Measurements from ENCODE around the gene SHC1.

The SHC1 gene

GRCh38 chr1:154973344-154974101, 3.0 kb upstream of the SHC1 start:
- peak; percentile 81 to 92 for DNase-seq (ENCODE audit: low read depth in 2 of 2)

- DNase-seq (ENCODE audit: low read depth in 2 of 2): no peak
These were observed 2.2 kb upstream of the SHC1 start for GRCh38 chr1:154972517-154973343.

- DNase-seq (ENCODE audit: low read depth in 2 of 2): no peak
These were observed 1.6 kb upstream of the SHC1 start for GRCh38 chr1:154972213-154972516.

GRCh38 chr1:154971341-154971998, 923 bp upstream of the SHC1 start:
- no peak for DNase-seq (ENCODE audit: low read depth in 2 of 2)

- no peak for DNase-seq (ENCODE audit: low read depth in 2 of 2)
These were observed 591 bp downstream of the SHC1 start for GRCh38 chr1:154969860-154970452.

GRCh38 chr1:154969246-154969645, 1.3 kb downstream of the SHC1 start:
- DNase-seq (ENCODE audit: low read depth in 2 of 2): no peak

- no peak for DNase-seq (ENCODE audit: low read depth in 2 of 2)
These were observed 1.8 kb downstream of the SHC1 start for GRCh38 chr1:154968731-154969130.

- DNase-seq (ENCODE audit: low read depth in 2 of 2): no peak
These were observed 3.1 kb downstream of the SHC1 start for GRCh38 chr1:154967331-154967950.

GRCh38 chr1:154966111-154966510, 4.4 kb downstream of the SHC1 start:
- no peak for DNase-seq (ENCODE audit: low read depth in 2 of 2)

GRCh38 chr1:154964359-154964758, 6.2 kb downstream of the SHC1 start:
- DNase-seq (ENCODE audit: low read depth in 2 of 2): no peak

GRCh38 chr1:154963643-154964042, 6.9 kb downstream of the SHC1 start:
- no peak for DNase-seq (ENCODE audit: low read depth in 2 of 2)

- no peak for DNase-seq (ENCODE audit: low read depth in 2 of 2)
These were observed 7.7 kb downstream of the SHC1 start for GRCh38 chr1:154962795-154963330.

- DNase-seq (ENCODE audit: low read depth in 2 of 2): no peak
These were observed 8.3 kb downstream of the SHC1 start for GRCh38 chr1:154962156-154962749.

- peak; percentile 35 to 59 for DNase-seq (ENCODE audit: low read depth in 2 of 2)
These were observed 9.1 kb downstream of the SHC1 start, which contains the start of gene PYGO2 for GRCh38 chr1:154961207-154962155. PYGO2 (minus strand) TSS chr1:154961782; CDS start chr1:154961576, 206 bp downstream.

GRCh38 chr1:154960446-154961136, 10.0 kb downstream of the SHC1 start:
- no peak for DNase-seq (ENCODE audit: low read depth in 2 of 2)

- no peak for DNase-seq (ENCODE audit: low read depth in 2 of 2)
These were observed 11.1 kb downstream of the SHC1 start for GRCh38 chr1:154959426-154959780.

- no peak for DNase-seq (ENCODE audit: low read depth in 2 of 2)
These were observed 11.7 kb downstream of the SHC1 start for GRCh38 chr1:154958681-154959425.

- no peak for DNase-seq (ENCODE audit: low read depth in 2 of 2)
These were observed 12.5 kb downstream of the SHC1 start for GRCh38 chr1:154958036-154958435.

Data from stimulated activated CD4-positive, alpha-beta T cell treated with anti-CD3 and anti-CD28 coated beads, Interleukin-1b, Interleukin-23, amount 100 ng/mL, for 1 hour (primary cell).